ENCODE data around the gene PTDSS2.

PTDSS2 gene

GRCh38 chr11:488062-488461, 38.0 kb downstream of the PTDSS2 start:
- H3K4me1 ChIP-seq (ENCODE audit: control insufficient read depth, insufficient read depth, low read length, unreplicated experiment) = no peaks in the 10 kb centered on the region
- H3K27me3 ChIP-seq (ENCODE audit: insufficient read depth, low read length) = no peaks in the 10 kb centered on the region
- H3K79me2 ChIP-seq (ENCODE audit: control insufficient read depth, insufficient read depth, low read length, unreplicated experiment) = no peaks in the 10 kb centered on the region
- no peaks in the 10 kb centered on the region for H3K36me3 ChIP-seq (ENCODE audit: insufficient read depth, low read length)
- H3K27ac ChIP-seq (ENCODE audit: low read depth, low read length) = no peak overlapping the region
- H3K4me3 ChIP-seq (ENCODE audit: low read depth, low read length) = no peak overlapping the region
- no peak overlapping the region for H2AFZ ChIP-seq (ENCODE audit: low read length, unreplicated experiment)

GRCh38 chr11:488579-488978, 38.5 kb downstream of the PTDSS2 start:
- H3K4me1 ChIP-seq (ENCODE audit: control insufficient read depth, insufficient read depth, low read length, unreplicated experiment) = no peaks in the 10 kb centered on the region
- no peaks in the 10 kb centered on the region for H3K27me3 ChIP-seq (ENCODE audit: insufficient read depth, low read length)
- H3K79me2 ChIP-seq (ENCODE audit: control insufficient read depth, insufficient read depth, low read length, unreplicated experiment) = no peaks in the 10 kb centered on the region
- H3K36me3 ChIP-seq (ENCODE audit: insufficient read depth, low read length) = no peaks in the 10 kb centered on the region
- no peak overlapping the region for H3K4me3 ChIP-seq (ENCODE audit: low read depth, low read length)
- no peak overlapping the region for H3K27ac ChIP-seq (ENCODE audit: low read depth, low read length)
- no peak overlapping the region for H2AFZ ChIP-seq (ENCODE audit: low read length, unreplicated experiment)

- Histone ChIP-seq H3K79me2 (ENCODE audit: control insufficient read depth, insufficient read depth, low read length, unreplicated experiment) (no peaks in the 10 kb centered on the region), H3K36me3 (ENCODE audit: insufficient read depth, low read length) (no peaks in the 10 kb centered on the region), H3K27me3 (ENCODE audit: insufficient read depth, low read length) (no peaks in the 10 kb centered on the region), H3K4me3 (ENCODE audit: low read depth, low read length) (no peak overlapping the region), H2AFZ (ENCODE audit: low read length, unreplicated experiment) (no peak overlapping the region), H3K4me1 (ENCODE audit: control insufficient read depth, insufficient read depth, low read length, unreplicated experiment) (no peaks in the 10 kb centered on the region), H3K27ac (ENCODE audit: low read depth, low read length) (no peak overlapping the region)
These were observed 38.9 kb downstream of the PTDSS2 start for GRCh38 chr11:488992-489391.

- H3K36me3 ChIP-seq (ENCODE audit: insufficient read depth, low read length) = no peaks in the 10 kb centered on the region
- no peaks in the 10 kb centered on the region for H3K4me1 ChIP-seq (ENCODE audit: control insufficient read depth, insufficient read depth, low read length, unreplicated experiment)
- no peak overlapping the region for H3K4me3 ChIP-seq (ENCODE audit: low read depth, low read length)
- H3K79me2 ChIP-seq (ENCODE audit: control insufficient read depth, insufficient read depth, low read length, unreplicated experiment) = no peaks in the 10 kb centered on the region
- no peak overlapping the region for H3K27ac ChIP-seq (ENCODE audit: low read depth, low read length)
- no peaks in the 10 kb centered on the region for H3K27me3 ChIP-seq (ENCODE audit: insufficient read depth, low read length)
- no peak overlapping the region for H2AFZ ChIP-seq (ENCODE audit: low read length, unreplicated experiment)
These were observed 39.6 kb downstream of the PTDSS2 start for GRCh38 chr11:489610-490185.

GRCh38 chr11:490186-490929, 40.3 kb downstream of the PTDSS2 start:
- H3K4me1 ChIP-seq (ENCODE audit: control insufficient read depth, insufficient read depth, low read length, unreplicated experiment) = no peaks in the 10 kb centered on the region
- no peak overlapping the region for H2AFZ ChIP-seq (ENCODE audit: low read length, unreplicated experiment)
- H3K4me3 ChIP-seq (ENCODE audit: low read depth, low read length) = no peak overlapping the region
- H3K27ac ChIP-seq (ENCODE audit: low read depth, low read length) = no peak overlapping the region
- H3K27me3 ChIP-seq (ENCODE audit: insufficient read depth, low read length) = no peaks in the 10 kb centered on the region
- H3K79me2 ChIP-seq (ENCODE audit: control insufficient read depth, insufficient read depth, low read length, unreplicated experiment) = no peaks in the 10 kb centered on the region
- no peaks in the 10 kb centered on the region; the same call in 1 of the 2 replicates for H3K36me3 ChIP-seq (ENCODE audit: insufficient read depth, low read length)

- no peaks in the 10 kb centered on the region; the same call in 1 of the 2 replicates for H3K36me3 ChIP-seq (ENCODE audit: insufficient read depth, low read length)
- H3K4me1 ChIP-seq (ENCODE audit: control insufficient read depth, insufficient read depth, low read length, unreplicated experiment) = no peaks in the 10 kb centered on the region
- no peaks in the 10 kb centered on the region for H3K79me2 ChIP-seq (ENCODE audit: control insufficient read depth, insufficient read depth, low read length, unreplicated experiment)
- H3K27ac ChIP-seq (ENCODE audit: low read depth, low read length) = no peak overlapping the region
- no peak overlapping the region for H2AFZ ChIP-seq (ENCODE audit: low read length, unreplicated experiment)
- H3K4me3 ChIP-seq (ENCODE audit: low read depth, low read length) = no peak overlapping the region
- no peaks in the 10 kb centered on the region for H3K27me3 ChIP-seq (ENCODE audit: insufficient read depth, low read length)
These were observed 40.8 kb downstream of the PTDSS2 start for GRCh38 chr11:490930-491260.

- Histone ChIP-seq H2AFZ (ENCODE audit: low read length, unreplicated experiment) (no peak overlapping the region), H3K36me3 (ENCODE audit: insufficient read depth, low read length) (no peaks in the 10 kb centered on the region; the same call in 1 of the 2 replicates), H3K79me2 (ENCODE audit: control insufficient read depth, insufficient read depth, low read length, unreplicated experiment) (no peaks in the 10 kb centered on the region), H3K27ac (ENCODE audit: low read depth, low read length) (no peak overlapping the region), H3K27me3 (ENCODE audit: insufficient read depth, low read length) (no peaks in the 10 kb centered on the region), H3K4me3 (ENCODE audit: low read depth, low read length) (no peak overlapping the region), H3K4me1 (ENCODE audit: control insufficient read depth, insufficient read depth, low read length, unreplicated experiment) (no peaks in the 10 kb centered on the region)
These were observed 41.3 kb downstream of the PTDSS2 start for GRCh38 chr11:491358-491757.

GRCh38 chr11:492427-493226, 42.5 kb downstream of the PTDSS2 start:
- Histone ChIP-seq H3K27ac (ENCODE audit: low read depth, low read length) (no peak overlapping the region), H2AFZ (ENCODE audit: low read length, unreplicated experiment) (no peak overlapping the region), H3K4me3 (ENCODE audit: low read depth, low read length) (no peak overlapping the region), H3K4me1 (ENCODE audit: control insufficient read depth, insufficient read depth, low read length, unreplicated experiment) (no peaks in the 10 kb centered on the region), H3K27me3 (ENCODE audit: insufficient read depth, low read length) (no peaks in the 10 kb centered on the region), H3K36me3 (ENCODE audit: insufficient read depth, low read length) (peaks cover under 1% of the 10 kb centered on the region; the same call in 1 of the 2 replicates), H3K79me2 (ENCODE audit: control insufficient read depth, insufficient read depth, low read length, unreplicated experiment) (no peaks in the 10 kb centered on the region)

GRCh38 chr11:494761-495536, 44.9 kb downstream of the PTDSS2 start:
- Histone ChIP-seq H3K4me3 (ENCODE audit: low read depth, low read length) (no peak overlapping the region), H3K27me3 (ENCODE audit: insufficient read depth, low read length) (no peaks in the 10 kb centered on the region), H3K27ac (ENCODE audit: low read depth, low read length) (no peak overlapping the region), H3K79me2 (ENCODE audit: control insufficient read depth, insufficient read depth, low read length, unreplicated experiment) (no peaks in the 10 kb centered on the region), H3K36me3 (ENCODE audit: insufficient read depth, low read length) (peaks cover 13% of the 10 kb centered on the region; the same call in 1 of the 2 replicates), H2AFZ (ENCODE audit: low read length, unreplicated experiment) (no peak overlapping the region), H3K4me1 (ENCODE audit: control insufficient read depth, insufficient read depth, low read length, unreplicated experiment) (no peaks in the 10 kb centered on the region)

GRCh38 chr11:495537-495931, 45.5 kb downstream of the PTDSS2 start:
- Histone ChIP-seq H2AFZ (ENCODE audit: low read length, unreplicated experiment) (no peak overlapping the region), H3K36me3 (ENCODE audit: insufficient read depth, low read length) (peaks cover 13% of the 10 kb centered on the region; the same call in 1 of the 2 replicates), H3K4me1 (ENCODE audit: control insufficient read depth, insufficient read depth, low read length, unreplicated experiment) (no peaks in the 10 kb centered on the region), H3K27ac (ENCODE audit: low read depth, low read length) (0 out of 2 replicates have a peak overlapping the region, but pooled peaks have one; percentile 21), H3K4me3 (ENCODE audit: low read depth, low read length) (no peak overlapping the region), H3K79me2 (ENCODE audit: control insufficient read depth, insufficient read depth, low read length, unreplicated experiment) (no peaks in the 10 kb centered on the region), H3K27me3 (ENCODE audit: insufficient read depth, low read length) (no peaks in the 10 kb centered on the region)
